H1 (cell line): ENCODE data around the gene BABAM1. TPM values are rescaled to one million over a fixed set of nuclear protein-coding genes. Genes with fewer than 3 reads are reported as not detected.

Experiments used
- ATF2 ChIP-seq: IDR thresholded peaks from 2 replicates; pipeline ENCODE4 v1.6.1; 2012; ENCODE audit warnings: low read length, inconsistent platforms
- CTBP2 ChIP-seq: IDR thresholded peaks from 2 replicates; pipeline ENCODE4 v1.7.0; 2011; ENCODE audit warnings: borderline replicate concordance, mild to moderate bottlenecking, moderate library complexity, mixed read lengths, low read length; ENCODE audit not compliant: insufficient read depth, insufficient read length
- EGR1 ChIP-seq: IDR thresholded peaks from 2 replicates; pipeline ENCODE4 v1.6.1; 2011; ENCODE audit warnings: low read depth, low read length, borderline replicate concordance
- RFX5 ChIP-seq: IDR thresholded peaks from 2 replicates; pipeline ENCODE4 v1.6.1; 2011; ENCODE audit warnings: low read depth, low read length, improper control_type of control experiment, borderline replicate concordance
- TAF7 ChIP-seq: optimal IDR thresholded peaks from 2 replicates; pipeline ENCODE3; 2011; ENCODE audit warnings: low read depth, mild to moderate bottlenecking, inconsistent platforms, low read length, moderate library complexity, borderline replicate concordance
- TBP ChIP-seq: IDR thresholded peaks from 2 replicates; pipeline ENCODE4 v1.6.1; 2011; ENCODE audit warnings: low read depth, low read length, improper control_type of control experiment
- TCF12 ChIP-seq: IDR thresholded peaks from 2 replicates; pipeline ENCODE4 v1.6.1; 2011; ENCODE audit warnings: low read depth, mild to moderate bottlenecking, low read length
- polyA plus RNA-seq, 7 experiments: library from polyadenylated mRNA; depleted of rRNA in 3 of 7; stranded (reverse) in 5 of 7; unstranded in 2 of 7; fragments of >200 nt in 5 of 7; fragments of 200-250 nt in 2 of 7; gene quantifications; 1 replicate in 5 of 7; 2 replicates in 1 of 7; 4 replicates in 1 of 7; pipeline versions ENCODE4 v1.2.1 to v1.2.3, GENCODE V29; 2011 to 2013; ENCODE audit warnings: missing spikeins in 2 of 7, mixed read lengths in 2 of 7
- total RNA-seq: library from RNA; stranded (reverse); fragmentation: NEBNext Ultra II Directional; extraction: Animal tissue kit (Norgen Biotek cat#: 25700); gene quantifications from 2 replicates; pipeline ENCODE4 v1.2.1, GENCODE V29; 2021

BABAM1 gene
- total and polyA plus RNA-seq, 2 of the 8 experiments (the other 6 are each of a cell fraction or from before 2014, with no cell fraction given) = 127 to 133 TPM

GRCh38 chr19:17220207-17220758 is 47.0 kb upstream of the BABAM1 start (continued):
- TF ChIP-seq TCF12 = no peak
- TF ChIP-seq TAF7 = no peak
- TF ChIP-seq RFX5 = no peak
- TF ChIP-seq TBP = no peak
- TF ChIP-seq EGR1 = no peak
- no peak for TF ChIP-seq CTBP2
- no peak for TF ChIP-seq ATF2
